ENCODE data around the gene PNMA6A.
"Not testable (repeated sequence)": the region's sequence is repeated elsewhere in the genome, so short reads cannot be mapped to it uniquely, and the experiment has no call there.

Gene PNMA6A

DNA sequence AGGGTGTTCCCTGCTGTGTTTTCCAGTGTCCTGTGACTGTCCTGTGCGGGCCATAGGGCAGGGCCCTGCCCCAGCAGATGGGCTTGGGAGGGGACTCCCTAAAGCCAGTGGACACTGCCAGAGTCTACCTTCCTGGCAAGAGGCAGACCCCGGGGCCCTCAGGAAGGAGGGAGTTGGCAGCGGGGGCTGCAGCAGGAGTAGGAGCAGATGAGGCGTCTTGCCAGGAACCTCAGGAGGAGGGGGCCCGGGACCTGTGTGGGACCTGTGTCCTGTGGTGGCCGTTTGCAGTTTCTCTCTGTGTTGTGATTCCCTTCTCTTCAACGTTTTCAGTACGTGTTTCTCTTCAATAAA lies 12.2 kb upstream of the PNMA6A start:
- TF ChIP-seq, protein P1, sequence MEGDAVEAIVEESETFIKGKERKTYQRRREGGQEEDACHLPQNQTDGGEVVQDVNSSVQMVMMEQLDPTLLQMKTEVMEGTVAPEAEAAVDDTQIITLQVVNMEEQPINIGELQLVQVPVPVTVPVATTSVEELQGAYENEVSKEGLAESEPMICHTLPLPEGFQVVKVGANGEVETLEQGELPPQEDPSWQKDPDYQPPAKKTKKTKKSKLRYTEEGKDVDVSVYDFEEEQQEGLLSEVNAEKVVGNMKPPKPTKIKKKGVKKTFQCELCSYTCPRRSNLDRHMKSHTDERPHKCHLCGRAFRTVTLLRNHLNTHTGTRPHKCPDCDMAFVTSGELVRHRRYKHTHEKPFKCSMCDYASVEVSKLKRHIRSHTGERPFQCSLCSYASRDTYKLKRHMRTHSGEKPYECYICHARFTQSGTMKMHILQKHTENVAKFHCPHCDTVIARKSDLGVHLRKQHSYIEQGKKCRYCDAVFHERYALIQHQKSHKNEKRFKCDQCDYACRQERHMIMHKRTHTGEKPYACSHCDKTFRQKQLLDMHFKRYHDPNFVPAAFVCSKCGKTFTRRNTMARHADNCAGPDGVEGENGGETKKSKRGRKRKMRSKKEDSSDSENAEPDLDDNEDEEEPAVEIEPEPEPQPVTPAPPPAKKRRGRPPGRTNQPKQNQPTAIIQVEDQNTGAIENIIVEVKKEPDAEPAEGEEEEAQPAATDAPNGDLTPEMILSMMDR (IDR thresholded peaks at IDR 0.05; ENCODE audit: low read depth, low read length), result no peak
- Histone ChIP-seq H3K27ac (no peak overlapping the region), H3K4me3 (ENCODE audit: low read depth, low read length) (no peak overlapping the region), H3K36me3 (no peaks in the 10 kb centered on the region), H3K27me3 (ENCODE audit: insufficient read depth, low read depth, severe bottlenecking) (peaks cover 93% of the 10 kb centered on the region), H3K9me3 (ENCODE audit: severe bottlenecking) (peaks cover 3% of the 10 kb centered on the region)
- no peak for DNase-seq

DNA sequence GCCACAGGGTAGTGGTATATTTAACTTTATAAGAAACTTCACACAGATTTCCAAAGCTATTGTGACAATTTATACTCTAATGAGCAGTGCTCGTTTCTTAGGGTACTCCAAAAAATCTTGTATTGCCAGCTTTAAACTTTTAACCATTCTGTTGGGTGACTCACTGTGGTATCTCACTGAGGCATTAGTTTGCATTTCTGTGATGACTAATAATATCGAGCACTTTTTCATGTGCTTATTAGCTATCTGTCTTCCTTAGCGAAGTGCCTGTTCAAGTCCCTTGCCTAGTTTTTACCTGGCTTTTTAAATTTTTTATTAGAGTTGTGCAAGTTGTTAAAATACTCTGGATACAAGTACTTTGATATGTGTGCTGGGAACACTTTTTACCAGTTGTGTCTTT lies 10.5 kb upstream of the PNMA6A start:
- Histone ChIP-seq H3K36me3 (no peaks in the 10 kb centered on the region), H3K9me3 (ENCODE audit: severe bottlenecking) (peaks cover 3% of the 10 kb centered on the region), H3K27me3 (ENCODE audit: insufficient read depth, low read depth, severe bottlenecking) (peaks cover 87% of the 10 kb centered on the region), H3K27ac (no peak overlapping the region), H3K4me3 (ENCODE audit: low read depth, low read length) (no peak overlapping the region)
- no peak for DNase-seq
- TF ChIP-seq, protein P1 (IDR thresholded peaks at IDR 0.05; ENCODE audit: low read depth, low read length), result no peak

DNA sequence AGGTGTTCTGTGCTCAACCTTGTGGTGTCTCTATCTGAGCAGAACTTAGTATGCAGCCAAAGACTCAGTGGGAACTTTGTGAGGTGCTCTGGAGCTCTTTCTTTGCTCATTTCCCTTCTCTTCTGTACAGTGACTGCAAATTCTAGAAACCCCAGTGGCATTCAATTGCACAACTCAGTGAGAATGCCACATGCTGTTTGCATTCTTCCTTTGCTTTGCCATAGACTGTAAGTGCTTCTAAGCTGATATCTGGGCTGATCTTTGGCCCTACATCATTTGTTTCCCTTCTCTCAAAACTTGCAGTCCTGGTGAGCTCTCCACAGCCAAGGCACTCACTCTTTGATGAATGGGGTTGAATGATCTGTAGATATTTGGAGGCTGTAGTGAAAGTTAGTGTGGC lies 8.9 kb upstream of the PNMA6A start:
- Histone ChIP-seq H3K27ac (no peak overlapping the region), H3K4me3 (ENCODE audit: low read depth, low read length) (no peak overlapping the region), H3K9me3 (ENCODE audit: severe bottlenecking) (no peaks in the 10 kb centered on the region), H3K27me3 (ENCODE audit: insufficient read depth, low read depth, severe bottlenecking) (peaks cover 72% of the 10 kb centered on the region), H3K36me3 (no peaks in the 10 kb centered on the region)
- DNase-seq, result no peak
- TF ChIP-seq, protein P1 (IDR thresholded peaks at IDR 0.05; ENCODE audit: low read depth, low read length), result no peak

DNA sequence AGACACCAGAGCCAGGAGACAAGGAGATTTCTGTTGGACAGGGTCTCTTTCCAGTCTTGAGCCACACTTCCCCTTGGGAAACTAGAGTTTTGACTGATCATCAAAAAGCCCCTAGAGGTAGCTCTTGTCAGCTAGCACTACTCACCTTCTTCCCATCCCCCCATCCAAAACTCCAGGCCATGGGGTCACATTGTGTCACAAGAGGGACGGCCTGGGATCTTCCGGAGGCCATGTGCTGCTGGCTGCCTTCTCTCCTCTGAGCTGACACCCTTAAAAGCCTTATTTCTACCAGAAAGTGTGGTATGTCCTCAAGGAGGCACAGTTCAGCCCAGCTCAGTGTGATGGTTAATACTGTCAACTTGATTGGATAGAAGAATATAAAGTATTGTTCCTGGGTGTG lies 8.2 kb upstream of the PNMA6A start:
- DNase-seq, result no peak

DNA sequence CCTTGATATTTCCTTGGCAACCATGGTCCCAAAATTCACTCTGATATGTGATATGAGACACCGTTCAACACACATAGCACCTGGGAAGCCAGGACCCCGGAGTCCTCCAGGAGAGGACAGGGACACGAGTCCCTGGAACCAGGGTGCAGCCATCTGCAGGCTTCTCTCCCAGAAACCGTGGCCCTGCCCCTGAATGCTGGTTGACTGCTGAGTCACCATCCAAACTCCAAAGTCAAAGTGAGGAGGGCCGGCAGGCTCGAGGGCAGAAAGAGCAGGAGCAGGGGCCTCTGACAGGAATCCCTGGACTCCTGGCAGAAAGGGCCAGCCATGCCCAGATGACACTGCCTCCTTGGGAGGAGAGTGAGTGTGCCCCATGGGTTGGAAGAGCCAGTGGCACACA lies 6.9 kb upstream of the PNMA6A start:
- TF ChIP-seq, protein P1 (IDR thresholded peaks at IDR 0.05; ENCODE audit: low read depth, low read length), result no peak
- H3K27me3 ChIP-seq (ENCODE audit: insufficient read depth, low read depth, severe bottlenecking), result peaks cover 51% of the 10 kb centered on the region
- no peak overlapping the region for H3K4me3 ChIP-seq (ENCODE audit: low read depth, low read length)
- DNase-seq, result no peak
- no peak overlapping the region for H3K27ac ChIP-seq
- H3K9me3 ChIP-seq (ENCODE audit: severe bottlenecking), result no peaks in the 10 kb centered on the region
- no peaks in the 10 kb centered on the region for H3K36me3 ChIP-seq

More for the DNA sequence above, 8.2 kb upstream of the PNMA6A start:
- Histone ChIP-seq H3K4me3 (ENCODE audit: low read depth, low read length) (no peak overlapping the region), H3K27me3 (ENCODE audit: insufficient read depth, low read depth, severe bottlenecking) (peaks cover 64% of the 10 kb centered on the region), H3K36me3 (no peaks in the 10 kb centered on the region), H3K27ac (no peak overlapping the region), H3K9me3 (ENCODE audit: severe bottlenecking) (no peaks in the 10 kb centered on the region)
- TF ChIP-seq, protein P1 (IDR thresholded peaks at IDR 0.05; ENCODE audit: low read depth, low read length), result no peak

DNA sequence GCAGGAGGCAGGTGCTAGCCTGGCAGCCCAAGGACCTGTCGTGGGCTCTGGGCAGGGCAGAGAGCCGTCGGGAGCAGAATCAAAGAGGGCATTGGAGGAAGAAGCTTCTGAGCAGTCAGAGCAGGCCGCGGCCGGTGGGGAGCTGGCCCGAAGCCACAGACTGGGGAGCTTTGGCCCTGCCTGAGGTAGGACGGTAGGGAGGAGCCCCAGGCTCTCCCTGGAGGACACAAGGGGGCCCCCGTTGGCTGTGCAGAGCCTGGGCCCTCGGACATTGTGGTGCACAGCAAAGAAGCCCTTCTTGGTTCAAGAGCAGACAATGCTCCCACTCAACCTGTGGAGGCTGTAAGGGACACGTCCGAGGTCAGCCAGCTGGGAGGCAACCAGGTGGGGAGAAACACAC lies 5.9 kb upstream of the PNMA6A start:
- DNase-seq; H3K9me3 ChIP-seq (ENCODE audit: severe bottlenecking); H3K27ac ChIP-seq; H3K4me3 ChIP-seq (ENCODE audit: low read depth, low read length); H3K36me3 ChIP-seq: not testable (repeated sequence)
- H3K27me3 ChIP-seq (ENCODE audit: insufficient read depth, low read depth, severe bottlenecking), result peaks cover 41% of the 10 kb centered on the region

DNA sequence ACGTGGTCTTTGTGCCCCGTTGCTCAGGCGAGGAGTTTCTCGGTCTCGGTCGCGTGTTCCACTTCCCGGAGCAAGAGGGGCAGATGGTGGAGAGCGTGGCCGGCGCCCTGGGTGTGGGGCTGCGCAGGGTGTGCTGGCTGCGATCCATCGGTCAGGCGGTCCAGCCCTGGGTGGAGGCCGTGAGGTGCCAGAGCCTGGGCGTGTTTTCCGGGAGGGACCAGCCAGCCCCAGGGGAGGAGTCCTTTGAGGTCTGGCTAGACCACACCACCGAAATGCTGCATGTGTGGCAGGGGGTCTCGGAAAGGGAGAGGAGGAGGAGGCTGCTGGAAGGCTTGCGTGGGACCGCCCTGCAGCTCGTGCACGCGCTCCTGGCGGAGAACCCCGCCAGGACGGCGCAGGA lies 1.1 kb downstream of the PNMA6A start:
- H3K27ac ChIP-seq; DNase-seq; H3K9me3 ChIP-seq (ENCODE audit: severe bottlenecking); H3K36me3 ChIP-seq; H3K4me3 ChIP-seq (ENCODE audit: low read depth, low read length): not testable (repeated sequence)
- peaks cover 12% of the 10 kb centered on the region for H3K27me3 ChIP-seq (ENCODE audit: insufficient read depth, low read depth, severe bottlenecking)

All from WERI-Rb-1 (cell line).